HS-27A (cell line): ENCODE results near the gene UPF3B.
"Not testable (repeated sequence)": the region's sequence is repeated elsewhere in the genome, so short reads cannot be mapped to it uniquely, and the experiment has no call there.

ENCODE experiments used
- DNase-seq: peaks from one replicate; pipeline ENCODE4 v3.0.0-alpha.2; 2012; ENCODE audit warnings: low read depth, missing footprints

UPF3B gene

GRCh38 chrX:119852382-119853353 is at the start of gene UPF3B:
Gene UPF3B (minus strand): TSS chrX:119852963. CDS start chrX:119852928, 35 bp downstream.
- peak; percentile 89 for DNase-seq

GRCh38 chrX:119900976-119901375 is 48.2 kb upstream of the UPF3B start:
- DNase-seq, result no peak

- no peak for DNase-seq
Measured at GRCh38 chrX:119899125-119899524, 46.4 kb upstream of the UPF3B start.

GRCh38 chrX:119895843-119896326 is 43.1 kb upstream of the UPF3B start, which contains the start of gene AKAP14:
Gene AKAP14 (plus strand): TSS chrX:119895893. CDS start chrX:119903224, 7,331 bp downstream.
- no peak for DNase-seq

DNA sequence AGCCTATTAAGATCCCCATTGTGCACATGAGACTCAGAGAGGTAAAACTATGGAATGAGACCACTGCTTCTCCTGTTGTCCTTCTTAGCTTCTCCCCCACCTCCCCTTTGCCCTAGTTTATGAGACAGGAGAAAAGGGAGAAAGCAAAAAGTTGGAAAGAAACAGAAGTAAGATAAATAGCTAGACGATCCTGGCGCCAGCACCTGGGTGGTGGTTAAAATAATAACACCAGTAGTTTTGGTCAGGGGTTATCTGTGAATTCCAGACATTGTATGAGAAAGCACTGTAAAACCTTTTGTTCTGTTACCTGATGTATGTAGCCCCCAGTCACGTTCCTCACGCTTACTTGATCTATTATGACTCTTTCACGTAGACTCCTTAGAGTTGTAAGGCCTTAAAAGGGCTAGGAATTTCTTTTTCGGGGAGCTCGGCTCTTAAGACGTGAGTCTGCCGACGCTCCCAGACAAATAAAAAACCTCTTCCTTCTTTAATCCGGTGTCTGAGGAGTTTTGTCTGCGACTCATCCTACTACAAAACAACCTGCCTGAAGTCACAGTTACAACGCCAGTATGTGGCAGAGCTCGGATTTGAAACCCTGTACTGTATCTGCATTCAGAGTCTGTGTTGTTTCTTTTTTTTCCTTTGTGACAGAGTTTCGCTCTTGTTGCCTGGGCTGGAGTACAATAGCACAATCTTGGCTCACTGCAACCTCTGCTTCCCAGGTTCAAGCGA is 39.4 kb upstream of the UPF3B start:
- DNase-seq, result not testable (repeated sequence)

DNA sequence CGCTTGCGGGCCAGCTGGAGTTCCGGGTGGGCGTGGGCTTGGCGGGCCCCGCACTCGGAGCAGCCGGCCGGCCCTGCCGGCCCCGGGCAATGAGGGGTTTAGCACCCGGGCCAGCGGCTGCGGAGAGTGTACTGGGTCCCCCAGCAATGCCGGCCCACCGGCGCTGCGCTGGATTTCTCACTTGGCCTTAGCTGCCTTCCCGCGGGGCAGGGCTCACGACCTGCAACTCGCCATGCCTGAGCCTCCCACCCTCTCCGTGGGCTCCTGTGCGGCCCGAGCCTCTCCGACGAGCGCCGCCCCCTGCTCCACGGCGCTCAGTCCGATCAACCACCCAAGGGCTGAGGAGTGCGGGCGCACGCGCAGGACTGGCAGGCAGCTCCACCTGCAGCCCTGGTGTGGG is 37.9 kb upstream of the UPF3B start:
- not testable (repeated sequence) for DNase-seq

DNA sequence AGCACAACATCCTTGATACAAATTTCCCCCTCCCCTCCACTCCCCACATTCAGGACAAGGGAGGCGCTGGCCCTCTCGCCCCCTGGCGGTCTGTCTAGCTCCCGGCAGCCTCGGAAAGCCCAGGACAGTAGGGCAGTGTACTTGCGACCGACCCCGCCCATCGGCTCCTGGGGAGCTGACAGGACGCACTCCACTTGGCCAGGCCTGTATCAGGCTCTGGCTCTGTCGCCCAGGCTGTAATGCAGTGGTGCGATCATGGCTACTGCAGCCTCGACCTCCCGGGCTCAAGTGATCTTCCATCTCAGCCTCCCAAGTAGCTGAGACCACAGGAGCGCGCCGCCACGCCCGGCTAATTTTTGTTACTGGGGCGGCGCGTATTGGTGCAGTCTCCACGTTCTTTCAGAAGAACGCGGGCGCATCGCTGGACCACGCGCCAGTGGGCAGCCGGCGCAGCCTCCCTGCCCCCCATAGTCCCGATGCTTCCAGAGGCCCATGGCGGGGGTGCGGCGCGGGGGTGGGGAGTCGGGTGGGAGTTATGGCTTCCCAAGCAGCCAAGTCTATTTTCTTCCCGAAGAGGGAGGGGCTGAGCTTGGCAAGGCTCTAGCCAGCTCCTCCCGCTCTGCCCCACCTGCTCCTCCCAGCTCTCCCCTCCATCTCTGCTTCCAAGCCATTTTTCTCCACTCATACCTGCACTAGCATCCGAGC is 35.1 kb upstream of the UPF3B start:
- DNase-seq, result no peak

- DNase-seq, result no peak
Measured at GRCh38 chrX:119885554-119886428, 33.0 kb upstream of the UPF3B start.

DNA sequence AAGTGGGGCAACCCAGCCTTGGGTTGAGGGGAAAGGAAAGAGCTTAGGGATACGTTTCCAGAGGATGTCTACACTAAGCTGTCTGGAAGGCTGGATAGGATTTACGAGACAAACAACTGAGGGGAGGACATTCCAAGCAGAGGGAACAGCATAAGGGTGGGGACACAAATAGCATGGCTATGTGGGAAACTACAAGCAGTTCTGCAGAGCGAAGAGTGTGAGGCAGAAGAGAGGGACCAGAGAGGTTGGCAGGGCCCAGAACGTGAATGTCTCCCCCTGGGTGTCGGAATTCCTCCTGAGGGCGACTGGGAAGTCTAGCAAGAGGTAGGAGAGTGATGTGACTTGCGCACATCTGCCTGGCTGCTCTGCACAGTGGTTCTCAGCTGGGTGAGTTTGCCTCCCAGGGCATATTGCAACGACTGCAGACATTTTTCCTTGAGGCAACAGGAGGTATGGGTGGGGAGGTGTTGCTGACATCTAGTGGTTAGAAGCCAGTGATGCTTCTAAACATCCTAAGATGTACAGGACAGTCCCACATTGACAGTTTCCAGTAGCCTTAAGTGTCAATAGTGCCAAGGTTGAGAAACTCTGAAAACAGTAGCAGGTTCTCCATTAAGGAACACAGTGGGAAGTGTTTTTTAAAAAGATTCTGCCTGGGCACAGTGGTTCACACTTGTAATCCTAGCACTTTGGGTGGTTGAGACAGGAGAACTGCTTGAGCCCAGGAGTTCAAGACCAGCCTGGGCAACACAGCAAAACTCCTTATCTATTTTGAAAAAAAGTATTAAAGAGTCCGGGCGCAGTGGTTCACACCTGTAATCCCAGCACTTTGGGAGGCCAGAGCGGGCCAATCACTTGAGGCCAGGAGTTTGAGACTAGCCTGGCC is 28.0 kb upstream of the UPF3B start:
- DNase-seq, result no peak

DNA sequence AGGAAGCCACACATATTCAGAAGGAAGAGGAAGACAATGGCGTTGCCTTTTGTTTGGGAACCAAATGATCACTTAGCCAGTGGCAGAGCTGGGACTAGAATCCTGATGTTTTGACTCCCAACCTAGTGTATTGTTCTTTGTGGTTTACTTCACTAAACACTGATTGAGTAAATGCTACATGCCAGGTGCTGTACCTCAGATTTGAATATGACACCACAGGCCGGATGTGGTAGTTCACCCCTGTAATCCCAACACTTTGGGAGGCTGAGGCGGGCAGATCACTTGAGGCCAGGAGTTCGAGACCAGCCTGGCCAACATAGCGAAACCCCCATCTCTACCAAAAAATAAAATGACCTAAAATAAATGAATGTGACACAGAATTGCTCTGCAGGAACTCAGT is 27.3 kb upstream of the UPF3B start:
- DNase-seq, result no peak

DNA sequence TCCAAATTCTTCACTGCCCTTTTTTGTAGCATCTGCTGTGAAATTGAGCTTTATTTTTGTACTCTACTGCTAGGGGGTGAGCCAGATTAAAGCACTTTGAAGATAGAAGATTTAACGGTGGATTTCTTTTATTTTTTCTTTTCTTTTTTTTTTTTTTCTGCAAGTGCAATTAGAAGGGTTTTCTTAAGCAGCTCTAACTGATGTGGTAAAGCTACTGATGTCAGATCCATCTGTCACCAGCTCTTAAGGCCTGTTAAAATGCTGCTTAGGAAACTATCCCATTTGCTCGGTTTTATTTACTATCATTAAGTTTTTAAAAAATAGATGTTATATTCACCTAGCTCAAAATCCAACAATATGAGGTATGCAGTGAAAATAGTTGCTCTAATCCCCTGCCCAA is 26.0 kb upstream of the UPF3B start:
- no peak for DNase-seq

DNA sequence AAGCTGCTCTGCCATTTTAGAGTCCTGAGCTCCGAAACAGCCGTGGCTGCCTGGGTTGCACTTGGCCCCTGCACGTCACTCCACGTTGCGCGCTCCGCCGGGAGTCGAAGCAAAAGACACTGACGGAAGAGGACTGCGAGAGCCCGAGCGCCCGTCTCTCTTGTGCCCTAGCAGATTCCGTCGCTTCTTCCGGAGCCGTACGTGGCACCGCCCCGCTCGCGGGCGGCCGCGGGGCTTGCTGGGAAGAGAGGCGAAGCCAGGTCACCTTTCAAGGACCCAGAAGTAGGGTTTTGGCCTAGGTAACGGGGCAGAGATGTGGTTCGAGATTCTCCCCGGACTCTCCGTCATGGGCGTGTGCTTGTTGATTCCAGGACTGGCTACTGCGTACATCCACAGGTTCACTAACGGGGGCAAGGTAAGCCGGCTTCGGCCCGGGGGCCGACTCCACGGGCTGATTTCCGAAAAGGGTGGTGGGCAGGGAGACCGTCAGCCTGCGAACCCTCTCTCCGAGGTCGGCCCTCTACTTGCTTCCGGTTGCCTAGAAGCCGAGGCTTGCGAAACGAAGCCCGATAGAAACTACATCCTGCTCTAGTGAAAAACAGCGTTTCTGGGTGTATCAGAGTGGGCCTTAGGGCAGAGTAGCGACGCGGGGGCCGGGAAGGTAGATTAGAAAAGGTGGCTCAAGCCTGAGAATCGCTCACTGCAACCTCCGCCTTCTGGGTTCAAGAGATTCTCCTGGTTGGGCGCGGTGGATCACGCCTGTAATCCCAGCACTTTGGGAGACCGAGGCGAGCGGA is 19.0 kb upstream of the UPF3B start, which contains the start of the genes NDUFA1 and RNF113A:
Gene NDUFA1, plus strand, starts transcription at position 234 of the 797 bp plus-strand sequence. Its CDS starts 80 bp downstream, at position 314.
Gene RNF113A, minus strand, starts transcription at position 135 of the 797 bp plus-strand sequence. Its CDS starts 120 bp downstream, at position 15.
- peak; percentile 57 for DNase-seq

GRCh38 chrX:119871245-119871598 is 18.5 kb upstream of the UPF3B start:
- no peak for DNase-seq

GRCh38 chrX:119870626-119871131 is 17.9 kb upstream of the UPF3B start:
- DNase-seq, result no peak

DNA sequence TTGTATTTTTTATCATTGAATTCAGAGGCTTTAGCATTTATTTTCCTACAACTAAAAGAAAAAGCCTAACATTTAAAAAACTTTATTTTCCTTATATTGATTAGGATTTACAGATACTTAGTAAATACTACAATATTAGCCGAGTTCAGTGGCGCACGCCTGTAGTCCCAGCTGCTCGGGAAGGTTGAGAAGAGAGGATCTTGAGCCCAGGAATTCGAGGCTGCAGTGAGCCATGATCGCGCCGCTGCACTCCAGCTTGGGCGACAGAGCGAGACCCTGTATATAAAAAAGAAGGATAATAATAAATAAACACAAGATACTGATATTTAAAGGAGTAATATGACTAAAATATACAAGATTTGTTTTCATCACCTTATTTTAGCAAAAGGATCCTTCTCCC is 681 bp upstream of the UPF3B start:
- DNase-seq, result no peak

- DNase-seq, result no peak
Measured at GRCh38 chrX:119833905-119834304, 18.9 kb downstream of the UPF3B start.

DNA sequence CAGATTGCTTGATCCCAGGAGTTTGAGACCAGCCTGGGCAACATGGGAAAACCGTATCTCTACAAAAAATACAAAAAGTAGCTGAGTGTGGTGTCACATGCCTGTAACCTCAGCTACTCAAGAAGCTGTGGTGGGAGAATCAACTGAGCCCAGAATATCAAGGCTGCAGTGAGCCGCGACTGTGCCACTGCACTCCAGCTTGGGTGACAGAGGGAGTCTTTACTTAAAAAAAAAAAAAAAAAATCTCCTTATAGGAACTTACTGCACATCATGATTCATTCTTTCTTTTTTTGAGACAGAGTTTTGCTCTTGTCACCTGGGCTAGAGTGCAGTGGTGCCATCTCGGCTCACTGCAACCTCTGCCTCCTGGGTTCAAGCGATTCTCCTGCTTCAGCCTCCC is 24.3 kb downstream of the UPF3B start:
- no peak for DNase-seq

DNA sequence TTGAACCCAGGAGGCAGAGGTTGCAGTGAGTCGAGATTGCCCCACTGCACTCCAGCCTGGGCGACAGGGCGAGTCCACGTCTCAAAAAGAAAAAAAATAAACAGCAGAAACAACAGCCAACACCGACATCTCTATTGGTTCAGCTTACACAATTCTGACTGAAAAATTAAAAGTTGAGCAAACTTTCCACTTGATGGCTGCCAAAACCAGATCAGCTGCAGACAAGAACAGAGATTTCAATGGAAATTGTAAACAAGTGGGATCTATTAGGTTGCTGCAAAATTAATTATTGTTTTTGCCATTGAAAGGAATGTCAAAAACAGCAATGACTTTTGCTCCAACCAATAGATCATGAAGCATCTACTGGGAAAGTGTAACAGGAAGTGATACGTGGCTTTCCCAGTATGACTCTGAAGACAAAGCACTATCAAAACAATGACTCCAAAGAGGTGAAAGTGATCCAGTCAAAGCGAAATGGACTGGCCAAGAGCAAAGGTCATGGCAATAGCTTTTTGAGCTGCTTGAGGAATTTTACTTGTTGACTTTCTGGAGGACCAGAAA is 26.3 kb downstream of the UPF3B start:
- DNase-seq, result no peak
